Measurements from ENCODE around the gene TBL1Y. TPM values are rescaled to one million over a fixed set of nuclear protein-coding genes. Genes with fewer than 3 reads are reported as not detected.

The TBL1Y gene
- total and polyA plus RNA-seq, 10 of the 15 experiments (the other 5 are each of a cell fraction or from before 2014, with no cell fraction given) = not detected

DNA sequence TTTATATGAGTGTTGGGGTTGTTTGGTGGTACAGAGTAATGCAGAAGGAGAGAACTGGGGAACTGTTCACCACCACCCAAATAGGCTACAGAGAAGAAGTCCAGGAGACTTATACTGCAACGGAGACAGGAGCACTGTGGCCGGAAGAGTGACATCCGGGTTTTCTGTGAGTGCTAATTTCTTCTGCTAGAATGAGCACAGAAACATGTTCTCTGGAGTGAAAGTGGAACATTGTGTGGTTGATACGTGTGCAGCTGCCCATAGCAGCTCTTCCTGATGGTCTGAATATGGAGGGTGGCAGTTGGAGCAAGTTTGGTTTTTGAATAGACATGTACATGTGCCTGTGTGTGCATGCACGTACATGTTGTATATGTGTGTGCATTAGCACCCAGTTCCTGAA, 67.3 kb downstream of the TBL1Y start:
- H3K27me3 ChIP-seq (replicated peaks in 1 of 2; ENCODE audit: control insufficient read depth in 2 of 2, insufficient read depth in 2 of 2, low read length in 1 of 2) = no peaks in the 10 kb centered on the region
- no peak overlapping the region for H3K4me3 ChIP-seq
- DNase-seq (ENCODE audit: low read depth, low spot score) (no peak), FAIRE-seq (no peak), ATAC-seq (no peak)
- TF ChIP-seq BCL11A (IDR thresholded peaks at IDR 0.05; ENCODE audit: low read depth, low read length) (no peak), ATF7 (IDR thresholded peaks at IDR 0.05; ENCODE audit: low read depth) (no peak), EZH2 (IDR thresholded peaks at IDR 0.05; ENCODE audit: borderline replicate concordance, control insufficient read depth, low read depth, low read length) (no peak), SPI1 (IDR thresholded peaks at IDR 0.05; ENCODE audit: borderline replicate concordance, insufficient read depth, low read depth, low read length) (no peak), FOXK2 (IDR thresholded peaks at IDR 0.05) (no peak), CHD4 (IDR thresholded peaks at IDR 0.05) (no peak), YY1 (IDR thresholded peaks at IDR 0.05; ENCODE audit: low read depth, low read length) (no peak), KLF5 (IDR thresholded peaks at IDR 0.05; ENCODE audit: partially characterized antibody) (no peak), ZNF622 (IDR thresholded peaks at IDR 0.05) (no peak), CBFB (IDR thresholded peaks at IDR 0.05; ENCODE audit: low read depth) (no peak), NRF1 (conservative IDR thresholded peaks at IDR 0.05; ENCODE audit: low read depth, low read length) (no peak), TCF3 (IDR thresholded peaks at IDR 0.05; ENCODE audit: borderline replicate concordance, insufficient read depth, low read depth, low read length) (no peak), SMAD1 (IDR thresholded peaks at IDR 0.05; ENCODE audit: low read depth, partially characterized antibody) (no peak), JUND (IDR thresholded peaks at IDR 0.05; ENCODE audit: low read depth, low read length) (no peak)
- TF ChIP-seq, protein P1, sequence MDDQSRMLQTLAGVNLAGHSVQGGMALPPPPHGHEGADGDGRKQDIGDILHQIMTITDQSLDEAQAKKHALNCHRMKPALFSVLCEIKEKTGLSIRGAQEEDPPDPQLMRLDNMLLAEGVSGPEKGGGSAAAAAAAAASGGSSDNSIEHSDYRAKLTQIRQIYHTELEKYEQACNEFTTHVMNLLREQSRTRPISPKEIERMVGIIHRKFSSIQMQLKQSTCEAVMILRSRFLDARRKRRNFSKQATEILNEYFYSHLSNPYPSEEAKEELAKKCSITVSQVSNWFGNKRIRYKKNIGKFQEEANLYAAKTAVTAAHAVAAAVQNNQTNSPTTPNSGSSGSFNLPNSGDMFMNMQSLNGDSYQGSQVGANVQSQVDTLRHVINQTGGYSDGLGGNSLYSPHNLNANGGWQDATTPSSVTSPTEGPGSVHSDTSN (IDR thresholded peaks at IDR 0.05; ENCODE audit: insufficient replicate concordance, low read depth, low read length) = no peak
- TF ChIP-seq, protein P2, sequence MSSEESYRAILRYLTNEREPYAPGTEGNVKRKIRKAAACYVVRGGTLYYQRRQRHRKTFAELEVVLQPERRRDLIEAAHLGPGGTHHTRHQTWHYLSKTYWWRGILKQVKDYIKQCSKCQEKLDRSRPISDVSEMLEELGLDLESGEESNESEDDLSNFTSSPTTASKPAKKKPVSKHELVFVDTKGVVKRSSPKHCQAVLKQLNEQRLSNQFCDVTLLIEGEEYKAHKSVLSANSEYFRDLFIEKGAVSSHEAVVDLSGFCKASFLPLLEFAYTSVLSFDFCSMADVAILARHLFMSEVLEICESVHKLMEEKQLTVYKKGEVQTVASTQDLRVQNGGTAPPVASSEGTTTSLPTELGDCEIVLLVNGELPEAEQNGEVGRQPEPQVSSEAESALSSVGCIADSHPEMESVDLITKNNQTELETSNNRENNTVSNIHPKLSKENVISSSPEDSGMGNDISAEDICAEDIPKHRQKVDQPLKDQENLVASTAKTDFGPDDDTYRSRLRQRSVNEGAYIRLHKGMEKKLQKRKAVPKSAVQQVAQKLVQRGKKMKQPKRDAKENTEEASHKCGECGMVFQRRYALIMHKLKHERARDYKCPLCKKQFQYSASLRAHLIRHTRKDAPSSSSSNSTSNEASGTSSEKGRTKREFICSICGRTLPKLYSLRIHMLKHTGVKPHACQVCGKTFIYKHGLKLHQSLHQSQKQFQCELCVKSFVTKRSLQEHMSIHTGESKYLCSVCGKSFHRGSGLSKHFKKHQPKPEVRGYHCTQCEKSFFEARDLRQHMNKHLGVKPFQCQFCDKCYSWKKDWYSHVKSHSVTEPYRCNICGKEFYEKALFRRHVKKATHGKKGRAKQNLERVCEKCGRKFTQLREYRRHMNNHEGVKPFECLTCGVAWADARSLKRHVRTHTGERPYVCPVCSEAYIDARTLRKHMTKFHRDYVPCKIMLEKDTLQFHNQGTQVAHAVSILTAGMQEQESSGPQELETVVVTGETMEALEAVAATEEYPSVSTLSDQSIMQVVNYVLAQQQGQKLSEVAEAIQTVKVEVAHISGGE (CRISPR knock-in tag; IDR thresholded peaks at IDR 0.05) = no peak
- TF ChIP-seq, protein P3, sequence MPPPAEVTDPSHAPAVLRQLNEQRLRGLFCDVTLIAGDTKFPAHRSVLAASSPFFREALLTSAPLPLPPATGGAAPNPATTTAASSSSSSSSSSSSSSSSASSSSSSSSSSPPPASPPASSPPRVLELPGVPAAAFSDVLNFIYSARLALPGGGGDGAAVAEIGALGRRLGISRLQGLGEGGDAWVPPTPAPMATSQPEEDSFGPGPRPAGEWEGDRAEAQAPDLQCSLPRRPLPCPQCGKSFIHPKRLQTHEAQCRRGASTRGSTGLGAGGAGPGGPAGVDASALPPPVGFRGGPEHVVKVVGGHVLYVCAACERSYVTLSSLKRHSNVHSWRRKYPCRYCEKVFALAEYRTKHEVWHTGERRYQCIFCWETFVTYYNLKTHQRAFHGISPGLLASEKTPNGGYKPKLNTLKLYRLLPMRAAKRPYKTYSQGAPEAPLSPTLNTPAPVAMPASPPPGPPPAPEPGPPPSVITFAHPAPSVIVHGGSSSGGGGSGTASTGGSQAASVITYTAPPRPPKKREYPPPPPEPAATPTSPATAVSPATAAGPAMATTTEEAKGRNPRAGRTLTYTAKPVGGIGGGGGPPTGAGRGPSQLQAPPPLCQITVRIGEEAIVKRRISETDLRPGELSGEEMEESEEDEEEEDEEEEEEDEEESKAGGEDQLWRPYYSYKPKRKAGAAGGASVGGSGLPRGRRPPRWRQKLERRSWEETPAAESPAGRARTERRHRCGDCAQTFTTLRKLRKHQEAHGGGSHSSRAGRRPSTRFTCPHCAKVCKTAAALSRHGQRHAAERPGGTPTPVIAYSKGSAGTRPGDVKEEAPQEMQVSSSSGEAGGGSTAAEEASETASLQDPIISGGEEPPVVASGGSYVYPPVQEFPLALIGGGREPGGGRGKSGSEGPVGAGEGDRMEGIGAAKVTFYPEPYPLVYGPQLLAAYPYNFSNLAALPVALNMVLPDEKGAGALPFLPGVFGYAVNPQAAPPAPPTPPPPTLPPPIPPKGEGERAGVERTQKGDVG (CRISPR knock-in tag; IDR thresholded peaks at IDR 0.05) = no peak
- no CpG with 5 or more reads among the region's 5 CpGs for WGBS (ENCODE audit: insufficient coverage, insufficient replicate concordance, low lambda C conversion rate, missing lambda C conversion rate)
- no peak overlapping the region for H2AFZ ChIP-seq (ENCODE audit: control insufficient read depth, low read depth, low read length)
- no peaks in the 10 kb centered on the region for H3K36me3 ChIP-seq (ENCODE audit: control insufficient read depth in 2 of 2, insufficient read depth in 2 of 2, low read length in 1 of 2)
- H3K9me3 ChIP-seq (replicated peaks; ENCODE audit: control insufficient read depth, insufficient read depth, low read length) = no peaks in the 10 kb centered on the region
- no peak overlapping the region for H3K27ac ChIP-seq (ENCODE audit: control insufficient read depth, insufficient read depth)
- no peaks in the 10 kb centered on the region for H3K4me1 ChIP-seq (ENCODE audit: control insufficient read depth, insufficient read depth, low read length)
- intact Hi-C loops (cut with micrococcal nuclease; ENCODE audit: unreplicated experiment) = no loop called here
- no peaks in the 10 kb centered on the region for H4K20me1 ChIP-seq (ENCODE audit: control insufficient read depth, insufficient read depth)
- CTCF ChIA-PET = no interaction called here
- SMC1A ChIA-PET (ENCODE audit: uncharacterized antibody, unreplicated experiment) = no interaction called here
- POLR2A ChIA-PET = no interaction called here
- H3K79me2 ChIP-seq (ENCODE audit: control insufficient read depth, insufficient read depth, low read length) = no peaks in the 10 kb centered on the region
- no TSS peak for BruUV-seq (replicated peaks)
- H3K4me2 ChIP-seq (ENCODE audit: control insufficient read depth, insufficient read depth) = no peak overlapping the region
- RAD21 ChIA-PET (ENCODE audit: unreplicated experiment) = no interaction called here
- no peak overlapping the region for H3K9ac ChIP-seq (ENCODE audit: control insufficient read depth, insufficient read depth, low read length)
- in situ Hi-C loops (cut with MboI) = no loop called here

All from GM12878 (cell line).